Duodenal mucosa (tissue), 2 donors: ENCODE data around the gene ERCC6L2.

Experiments
- H3K27ac ChIP-seq: one replicate; pipeline ENCODE4 v1.7.0; 2013; ENCODE audit warnings: low read depth, low read length
- H3K27me3 ChIP-seq, 2 donors: one replicate each; pipeline ENCODE4 v1.7.0; 2013; ENCODE audit warnings: low read length in 2 of 2, control low read depth in 1 of 2; ENCODE audit not compliant: insufficient read depth in 2 of 2, control insufficient read depth in 1 of 2
- H3K36me3 ChIP-seq, 2 donors: one replicate each; pipeline ENCODE4 v1.7.0; 2013; ENCODE audit warnings: low read length in 2 of 2, control low read depth in 1 of 2; ENCODE audit not compliant: insufficient read depth in 2 of 2, control insufficient read depth in 1 of 2
- H3K4me1 ChIP-seq, 2 donors: one replicate each; pipeline ENCODE4 v1.7.0; 2013; ENCODE audit warnings: low read length in 2 of 2, control low read depth in 1 of 2; ENCODE audit not compliant: insufficient read depth in 2 of 2, control insufficient read depth in 1 of 2
- H3K4me3 ChIP-seq, 2 donors: one replicate each; pipeline ENCODE4 v1.7.0; 2013; ENCODE audit warnings: low read length in 2 of 2, low read depth in 1 of 2
- H3K9ac ChIP-seq, 2 donors: one replicate each; pipeline ENCODE4 v1.7.0; 2013; ENCODE audit warnings: low read length in 2 of 2, low read depth in 1 of 2
- H3K9me3 ChIP-seq, 2 donors: one replicate each; pipeline ENCODE4 v1.7.0; 2013; ENCODE audit warnings: low read length in 2 of 2, control low read depth in 1 of 2; ENCODE audit not compliant: control insufficient read depth in 1 of 2

Gene ERCC6L2

GRCh38 chr9:96014078-96014477 lies 138.6 kb downstream of the ERCC6L2 start:
- H3K9me3 ChIP-seq = no peaks in the 10 kb centered on the region
- H3K27me3 ChIP-seq = no peaks in the 10 kb centered on the region
- no peak overlapping the region for H3K27ac ChIP-seq
- no peak overlapping the region for H3K4me3 ChIP-seq
- no peaks in the 10 kb centered on the region for H3K4me1 ChIP-seq
- H3K9ac ChIP-seq = no peak overlapping the region
- peaks cover 10 to 22% of the 10 kb centered on the region in 2 donors for H3K36me3 ChIP-seq

GRCh38 chr9:96015876-96016686 lies 140.6 kb downstream of the ERCC6L2 start:
- H3K9ac ChIP-seq = no peak overlapping the region
- H3K36me3 ChIP-seq = peaks cover 9 to 12% of the 10 kb centered on the region in 2 donors
- no peaks in the 10 kb centered on the region for H3K9me3 ChIP-seq
- peaks cover 5 to 9% of the 10 kb centered on the region in 2 donors for H3K4me1 ChIP-seq
- no peak overlapping the region for H3K4me3 ChIP-seq
- peak overlapping the region; percentile 5 for H3K27ac ChIP-seq
- peaks cover 8 to 9% of the 10 kb centered on the region in 2 donors for H3K27me3 ChIP-seq
